ENCODE results near the gene FBXL13. TPM values are rescaled to one million over a fixed set of nuclear protein-coding genes. Genes with fewer than 3 reads are reported as not detected.

FBXL13 gene
- total and polyA plus RNA-seq, 2 donors from 2014 or later = 1.5 to 4.8 TPM

GRCh38 chr7:102890971-102891692, 183.5 kb downstream of the FBXL13 start:
- Histone ChIP-seq H3K9me3 (ENCODE audit: control insufficient read depth in 2 of 3, insufficient read depth in 1 of 3, low read length in 3 of 3) (no peaks in the 10 kb centered on the region), H3K27me3 (ENCODE audit: control insufficient read depth, insufficient read depth, low read length) (no peaks in the 10 kb centered on the region), H3K27ac (ENCODE audit: low read depth in 2 of 2, low read length in 2 of 2) (no peak overlapping the region), H3K9ac (ENCODE audit: low read length in 3 of 3) (no peak overlapping the region), H3K4me1 (ENCODE audit: control insufficient read depth in 2 of 3, insufficient read depth in 2 of 3, low read depth in 1 of 3, low read length in 3 of 3) (peaks cover 0 to 3% (median 0%) of the 10 kb centered on the region in 3 donors), H3K4me3 (ENCODE audit: low read length in 3 of 3) (no peak overlapping the region), H3K36me3 (ENCODE audit: control insufficient read depth in 2 of 3, insufficient read depth in 3 of 3, low read length in 3 of 3) (no peaks in the 10 kb centered on the region)
- no peak for TF ChIP-seq CTCF (IDR thresholded peaks at IDR 0.05; ENCODE audit: borderline replicate concordance, extremely low read depth, insufficient read depth)
- DNase-seq (no peak), FAIRE-seq (no peak)
- intact Hi-C loops (cut with DNase I) = no loop called here

- intact Hi-C loops (cut with DNase I) = no loop called here
- H3K9ac ChIP-seq (ENCODE audit: low read length in 3 of 3) = no peak overlapping the region
- H3K27me3 ChIP-seq (ENCODE audit: control insufficient read depth, insufficient read depth, low read length) = no peaks in the 10 kb centered on the region
- no peak for FAIRE-seq
- H3K27ac ChIP-seq (ENCODE audit: low read depth in 2 of 2, low read length in 2 of 2) = no peak overlapping the region
- peaks cover 0 to 3% (median 0%) of the 10 kb centered on the region in 3 donors for H3K4me1 ChIP-seq (ENCODE audit: control insufficient read depth in 2 of 3, insufficient read depth in 2 of 3, low read depth in 1 of 3, low read length in 3 of 3)
- no peak overlapping the region for H3K4me3 ChIP-seq (ENCODE audit: low read length in 3 of 3)
- peak in 1 of 5 donors; percentile 66 for DNase-seq
- no peak for TF ChIP-seq CTCF (IDR thresholded peaks at IDR 0.05; ENCODE audit: borderline replicate concordance, extremely low read depth, insufficient read depth)
- H3K36me3 ChIP-seq (ENCODE audit: control insufficient read depth in 2 of 3, insufficient read depth in 3 of 3, low read length in 3 of 3) = no peaks in the 10 kb centered on the region
- no peaks in the 10 kb centered on the region for H3K9me3 ChIP-seq (ENCODE audit: control insufficient read depth in 2 of 3, insufficient read depth in 1 of 3, low read length in 3 of 3)
Observed at GRCh38 chr7:102890292-102890970, 184.2 kb downstream of the FBXL13 start.

GRCh38 chr7:102889851-102890250, 184.7 kb downstream of the FBXL13 start:
- intact Hi-C loops (cut with DNase I) = no loop called here
- no peak for TF ChIP-seq CTCF (IDR thresholded peaks at IDR 0.05; ENCODE audit: borderline replicate concordance, extremely low read depth, insufficient read depth)
- H3K9ac ChIP-seq (ENCODE audit: low read length in 3 of 3) = no peak overlapping the region

More at GRCh38 chr7:102889851-102890250, 184.7 kb downstream of the FBXL13 start:
- Histone ChIP-seq H3K9me3 (ENCODE audit: control insufficient read depth in 2 of 3, insufficient read depth in 1 of 3, low read length in 3 of 3) (no peaks in the 10 kb centered on the region), H3K27me3 (ENCODE audit: control insufficient read depth, insufficient read depth, low read length) (no peaks in the 10 kb centered on the region), H3K4me3 (ENCODE audit: low read length in 3 of 3) (no peak overlapping the region), H3K36me3 (ENCODE audit: control insufficient read depth in 2 of 3, insufficient read depth in 3 of 3, low read length in 3 of 3) (no peaks in the 10 kb centered on the region), H3K4me1 (ENCODE audit: control insufficient read depth in 2 of 3, insufficient read depth in 2 of 3, low read depth in 1 of 3, low read length in 3 of 3) (peaks cover 0 to 3% (median 0%) of the 10 kb centered on the region in 3 donors), H3K27ac (ENCODE audit: low read depth in 2 of 2, low read length in 2 of 2) (no peak overlapping the region)
- DNase-seq = no peak
- FAIRE-seq = no peak

Data from kidney (tissue), 14 donors.